Fibroblast of lung (primary cell): ENCODE measurements around the gene PPP1R9B. TPM values are rescaled to one million over a fixed set of nuclear protein-coding genes. Genes with fewer than 3 reads are reported as not detected.
A peak's percentile ranks its signal among the peaks of the same experiment; 100 is the strongest.

ENCODE experiments used
- DNase-seq, 2 donors: peaks; one replicate each; pipeline versions ENCODE4 v3.0.0 to v3.0.0-alpha.2; 2010; ENCODE audit warnings: low read depth in 2 of 2
- H2AFZ ChIP-seq: 2 replicates; pipeline ENCODE4 v1.5.1; 2012; ENCODE audit warnings: low read length, control low read depth, inconsistent platforms
- H3K27ac ChIP-seq: 2 replicates; pipeline ENCODE4 v1.5.1; 2011; ENCODE audit warnings: low read length, control low read depth; ENCODE audit not compliant: insufficient read depth
- H3K27me3 ChIP-seq: 2 replicates; pipeline ENCODE4 v1.5.1; 2011; ENCODE audit warnings: mild to moderate bottlenecking, low read length; ENCODE audit not compliant: control insufficient read depth, insufficient read depth
- H3K36me3 ChIP-seq: 2 replicates; pipeline ENCODE4 v1.5.1; 2011; ENCODE audit warnings: low read length; ENCODE audit not compliant: control insufficient read depth, insufficient read depth
- H3K4me1 ChIP-seq: 2 replicates; pipeline ENCODE4 v1.5.1; 2011; ENCODE audit warnings: low read length; ENCODE audit not compliant: control insufficient read depth, insufficient read depth; ENCODE audit errors: extremely low read depth
- H3K4me2 ChIP-seq: 2 replicates; pipeline ENCODE4 v1.5.1; 2011; ENCODE audit warnings: low read length, control low read depth; ENCODE audit not compliant: insufficient read depth; ENCODE audit errors: extremely low read depth
- H3K4me3 ChIP-seq, 4 experiments: fragments of 200-600 bp in 1 of 4; sonication (generic) in 1 of 4; replicated peaks in 1 of 4; 2 replicates each; pipeline ENCODE4 v1.5.1; 2011 to 2016; ENCODE audit warnings: low read length in 4 of 4, low read depth in 3 of 4, mild to moderate bottlenecking in 3 of 4, control low read depth in 2 of 4, inconsistent platforms in 1 of 4, mixed read lengths in 1 of 4; ENCODE audit not compliant: insufficient read depth in 1 of 4; ENCODE audit errors: control extremely low read depth in 1 of 4
- H3K79me2 ChIP-seq: 2 replicates; pipeline ENCODE4 v1.5.1; 2012; ENCODE audit warnings: mild to moderate bottlenecking, low read length, inconsistent platforms; ENCODE audit not compliant: control insufficient read depth, insufficient read depth
- H3K9ac ChIP-seq: 2 replicates; pipeline ENCODE4 v1.5.1; 2011; ENCODE audit warnings: mild to moderate bottlenecking, low read length, control low read depth; ENCODE audit not compliant: insufficient read depth
- H3K9me3 ChIP-seq: 2 replicates; pipeline ENCODE4 v1.5.1; 2012; ENCODE audit warnings: low read depth, low read length; ENCODE audit not compliant: control insufficient read depth, insufficient read depth
- H4K20me1 ChIP-seq: 2 replicates; pipeline ENCODE4 v1.5.1; 2011; ENCODE audit warnings: low read length; ENCODE audit not compliant: control insufficient read depth, insufficient read depth; ENCODE audit errors: extremely low read depth
- EZH2 ChIP-seq: IDR thresholded peaks from 2 replicates; pipeline ENCODE4 v1.5.1; 2012; ENCODE audit warnings: low read length, control low read depth, mild to moderate bottlenecking; ENCODE audit errors: missing control alignments
- polyA plus RNA-seq, 2 donors: library from polyadenylated mRNA; depleted of rRNA in 1 of 2; stranded (reverse) in 1 of 2; unstranded in 1 of 2; fragments of >200 nt; gene quantifications; 2 replicates each; pipeline ENCODE4 v1.2.1, GENCODE V29; 2011 to 2012; ENCODE audit warnings: missing spikeins in 1 of 2
- total RNA-seq: library from RNA; depleted of rRNA; stranded (reverse); fragments of >200 nt; gene quantifications from 2 replicates; pipeline ENCODE4 v1.2.1, GENCODE V29; 2014
- TF ChIP-seq, protein P1 (sequence below), 2 donors: IDR thresholded peaks in 1 of 2; conservative IDR thresholded peaks in 1 of 2; 1 replicate in 1 of 2; 2 replicates in 1 of 2; pipeline ENCODE4 v1.5.1; 2011 to 2012; ENCODE audit warnings: low read length in 2 of 2, control low read depth in 1 of 2, inconsistent platforms in 1 of 2, low read depth in 1 of 2, mild to moderate bottlenecking in 1 of 2

Gene PPP1R9B
- total and polyA plus RNA-seq, 2 donors (not counting 1 experiment from before 2014, with no cell fraction given) = 22.1 to 41.5 TPM

DNA sequence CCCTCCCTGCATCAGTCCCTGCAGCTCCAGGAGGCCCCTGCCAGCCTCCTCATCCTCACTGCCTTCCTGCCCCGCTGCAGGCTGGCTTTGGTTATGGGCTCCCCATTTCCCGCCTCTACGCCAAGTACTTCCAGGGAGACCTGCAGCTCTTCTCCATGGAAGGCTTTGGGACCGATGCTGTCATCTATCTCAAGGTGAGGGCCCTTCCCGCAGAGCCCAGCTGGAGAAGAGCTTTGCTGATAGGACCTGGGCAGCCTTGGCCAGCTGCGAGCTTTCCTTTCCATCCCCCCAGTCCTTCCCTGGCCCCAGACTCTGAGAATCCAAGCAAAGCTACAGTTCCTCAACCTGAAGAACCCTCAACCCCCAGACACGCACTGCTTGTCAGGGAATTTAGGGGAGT is 41.3 kb downstream of the PPP1R9B start:
- no peak for TF ChIP-seq EZH2
- TF ChIP-seq, protein P1, sequence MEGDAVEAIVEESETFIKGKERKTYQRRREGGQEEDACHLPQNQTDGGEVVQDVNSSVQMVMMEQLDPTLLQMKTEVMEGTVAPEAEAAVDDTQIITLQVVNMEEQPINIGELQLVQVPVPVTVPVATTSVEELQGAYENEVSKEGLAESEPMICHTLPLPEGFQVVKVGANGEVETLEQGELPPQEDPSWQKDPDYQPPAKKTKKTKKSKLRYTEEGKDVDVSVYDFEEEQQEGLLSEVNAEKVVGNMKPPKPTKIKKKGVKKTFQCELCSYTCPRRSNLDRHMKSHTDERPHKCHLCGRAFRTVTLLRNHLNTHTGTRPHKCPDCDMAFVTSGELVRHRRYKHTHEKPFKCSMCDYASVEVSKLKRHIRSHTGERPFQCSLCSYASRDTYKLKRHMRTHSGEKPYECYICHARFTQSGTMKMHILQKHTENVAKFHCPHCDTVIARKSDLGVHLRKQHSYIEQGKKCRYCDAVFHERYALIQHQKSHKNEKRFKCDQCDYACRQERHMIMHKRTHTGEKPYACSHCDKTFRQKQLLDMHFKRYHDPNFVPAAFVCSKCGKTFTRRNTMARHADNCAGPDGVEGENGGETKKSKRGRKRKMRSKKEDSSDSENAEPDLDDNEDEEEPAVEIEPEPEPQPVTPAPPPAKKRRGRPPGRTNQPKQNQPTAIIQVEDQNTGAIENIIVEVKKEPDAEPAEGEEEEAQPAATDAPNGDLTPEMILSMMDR (conservative IDR thresholded peaks at IDR 0.05 in 1 of 2, IDR thresholded peaks at IDR 0.05 in 1 of 2; ENCODE audit: low read depth in 1 of 2, low read length in 2 of 2) = no peak
- no peak overlapping the region for H3K27ac ChIP-seq
- no peak for DNase-seq

DNA sequence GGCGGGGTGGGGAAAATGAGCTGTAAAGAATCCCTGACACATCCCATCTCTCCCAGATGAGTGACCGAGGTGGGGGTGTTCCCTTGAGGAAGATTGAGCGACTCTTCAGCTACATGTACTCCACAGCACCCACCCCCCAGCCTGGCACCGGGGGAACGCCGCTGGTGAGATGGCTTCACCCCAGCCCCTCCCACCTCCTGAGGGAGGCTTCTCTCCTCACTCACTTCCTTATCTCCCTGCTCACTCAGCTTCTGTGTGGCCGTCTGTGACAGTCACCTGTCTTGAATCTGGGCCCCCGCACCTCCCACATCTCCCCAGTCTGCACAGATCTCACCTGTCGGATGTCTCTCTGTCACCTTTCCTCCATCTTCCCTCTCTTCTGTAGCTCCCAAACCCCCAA is 41.9 kb downstream of the PPP1R9B start:
- Histone ChIP-seq H3K36me3 (peaks cover 2% of the 10 kb centered on the region), H4K20me1 (no peaks in the 10 kb centered on the region), H3K27me3 (no peaks in the 10 kb centered on the region), H3K9me3 (no peaks in the 10 kb centered on the region), H3K4me3 (no peak overlapping the region), H3K9ac (no peak overlapping the region), H3K27ac (no peak overlapping the region), H3K79me2 (no peaks in the 10 kb centered on the region), H2AFZ (no peak overlapping the region), H3K4me2 (no peak overlapping the region), H3K4me1 (peaks cover 7% of the 10 kb centered on the region)
- no peak for DNase-seq
- TF ChIP-seq, protein P1 (conservative IDR thresholded peaks at IDR 0.05 in 1 of 2, IDR thresholded peaks at IDR 0.05 in 1 of 2; ENCODE audit: low read depth in 1 of 2, low read length in 2 of 2) = no peak
- no peak for TF ChIP-seq EZH2

More for the DNA sequence above, 41.3 kb downstream of the PPP1R9B start:
- Histone ChIP-seq H3K27me3 (no peaks in the 10 kb centered on the region), H3K79me2 (no peaks in the 10 kb centered on the region), H3K4me1 (peaks cover 7% of the 10 kb centered on the region), H3K4me2 (no peak overlapping the region), H2AFZ (no peak overlapping the region), H3K36me3 (peaks cover 2% of the 10 kb centered on the region), H3K9me3 (no peaks in the 10 kb centered on the region), H4K20me1 (no peaks in the 10 kb centered on the region), H3K9ac (no peak overlapping the region), H3K4me3 (no peak overlapping the region)

DNA sequence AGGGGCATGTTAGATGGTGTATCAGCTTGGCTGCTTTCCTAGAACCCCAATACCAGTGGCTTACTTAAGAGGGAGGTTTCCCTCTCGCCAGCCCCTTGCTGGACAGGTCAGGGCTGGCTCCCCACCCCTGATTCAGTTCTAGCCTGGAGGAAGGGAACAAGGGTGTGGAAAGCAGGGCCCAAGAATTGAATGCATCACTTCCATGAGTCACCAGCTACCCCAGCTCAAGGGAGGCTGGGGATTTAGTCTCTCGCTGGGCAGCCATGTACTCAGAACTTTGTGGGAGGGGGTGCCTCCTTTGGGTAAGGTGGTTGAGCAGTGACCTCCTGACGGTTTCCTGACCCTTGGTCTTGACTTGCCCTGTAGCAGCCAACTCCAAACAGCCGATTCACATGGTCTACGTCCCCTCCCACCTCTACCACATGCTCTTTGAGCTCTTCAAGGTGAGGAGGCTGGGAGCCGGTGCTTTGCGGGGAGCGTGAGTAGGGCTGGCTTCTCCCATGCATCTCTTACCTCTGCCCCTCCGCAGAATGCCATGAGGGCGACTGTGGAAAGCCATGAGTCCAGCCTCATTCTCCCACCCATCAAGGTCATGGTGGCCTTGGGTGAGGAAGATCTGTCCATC is 42.6 kb downstream of the PPP1R9B start:
- H2AFZ ChIP-seq = no peak overlapping the region
- H3K27ac ChIP-seq = no peak overlapping the region
- H3K36me3 ChIP-seq = peaks cover 2% of the 10 kb centered on the region
- H3K79me2 ChIP-seq = no peaks in the 10 kb centered on the region
- H3K27me3 ChIP-seq = no peaks in the 10 kb centered on the region
- DNase-seq = peak; percentile 47
- H3K9ac ChIP-seq = no peak overlapping the region
- no peaks in the 10 kb centered on the region for H3K9me3 ChIP-seq
- no peak overlapping the region for H3K4me3 ChIP-seq
- H3K4me1 ChIP-seq = peaks cover 7% of the 10 kb centered on the region
- no peaks in the 10 kb centered on the region for H4K20me1 ChIP-seq
- TF ChIP-seq, protein P1 (conservative IDR thresholded peaks at IDR 0.05 in 1 of 2, IDR thresholded peaks at IDR 0.05 in 1 of 2; ENCODE audit: low read depth in 1 of 2, low read length in 2 of 2) = no peak
- no peak for TF ChIP-seq EZH2
- no peak overlapping the region for H3K4me2 ChIP-seq
